Liver (tissue), 9 donors: Measurements from ENCODE around the gene EBF3. TPM values are rescaled to one million over a fixed set of nuclear protein-coding genes. Genes with fewer than 3 reads are reported as not detected.

Source experiments
- DNase-seq: peaks from one replicate; pipeline ENCODE4 v3.0.0-alpha.2; 2017; ENCODE audit warnings: low spot score
- H3K27ac ChIP-seq, 2 donors: one replicate each; pipeline ENCODE4 v1.7.0; 2013; ENCODE audit warnings: inconsistent platforms in 2 of 2, low read length in 2 of 2, control low read depth in 1 of 2, low read depth in 1 of 2, mild to moderate bottlenecking in 1 of 2
- H3K27me3 ChIP-seq, 4 donors: one replicate each; pipeline versions ENCODE4 v1.6.1 to v1.7.0; 2013; ENCODE audit warnings: low read length in 3 of 4, inconsistent platforms in 1 of 4, mild to moderate bottlenecking in 1 of 4, moderate library complexity in 1 of 4; ENCODE audit not compliant: control insufficient read depth in 4 of 4, insufficient read depth in 4 of 4
- H3K36me3 ChIP-seq, 4 donors: one replicate each; pipeline versions ENCODE4 v1.6.1 to v1.7.0; 2013; ENCODE audit warnings: low read length in 3 of 4, mild to moderate bottlenecking in 3 of 4, low read depth in 1 of 4, moderate library complexity in 1 of 4; ENCODE audit not compliant: control insufficient read depth in 4 of 4, insufficient read depth in 3 of 4
- H3K4me1 ChIP-seq, 4 donors: one replicate each; pipeline versions ENCODE4 v1.6.1 to v1.7.0; 2013; ENCODE audit warnings: low read length in 3 of 4, mild to moderate bottlenecking in 3 of 4, moderate library complexity in 1 of 4; ENCODE audit not compliant: control insufficient read depth in 4 of 4, insufficient read depth in 4 of 4
- H3K4me3 ChIP-seq, 3 donors: one replicate each; pipeline versions ENCODE4 v1.6.1 to v1.7.0; 2013; ENCODE audit warnings: low read length in 3 of 3, control low read depth in 1 of 3, low read depth in 1 of 3, mild to moderate bottlenecking in 1 of 3
- H3K9ac ChIP-seq, 2 donors: one replicate each; pipeline ENCODE4 v1.7.0; 2013; ENCODE audit warnings: low read length in 2 of 2, mild to moderate bottlenecking in 2 of 2, moderate library complexity in 2 of 2, control low read depth in 1 of 2, low read depth in 1 of 2
- H3K9me3 ChIP-seq, 4 donors: one replicate each; pipeline versions ENCODE4 v1.6.1 to v1.7.0; 2013; ENCODE audit warnings: low read length in 3 of 4; ENCODE audit not compliant: control insufficient read depth in 4 of 4
- ATF3 ChIP-seq: IDR thresholded peaks from 2 replicates; pipeline ENCODE4 v1.6.1; 2016; ENCODE audit warnings: antibody characterized with exemption
- EGR1 ChIP-seq, 2 donors: IDR thresholded peaks; 2 replicates each; pipeline ENCODE4 v1.6.1; 2016 to 2018; ENCODE audit warnings: antibody characterized with exemption in 2 of 2, low read depth in 2 of 2
- FOXA1 ChIP-seq: IDR thresholded peaks from 2 replicates; pipeline ENCODE4 v1.6.1; 2016; ENCODE audit warnings: antibody characterized with exemption
- FOXA2 ChIP-seq: IDR thresholded peaks from 2 replicates; pipeline ENCODE4 v1.6.1; 2016; ENCODE audit warnings: antibody characterized with exemption
- GABPA ChIP-seq, 2 donors: IDR thresholded peaks in 1 of 2; conservative IDR thresholded peaks in 1 of 2; 2 replicates each; pipeline ENCODE4 v1.6.1; 2016; ENCODE audit warnings: antibody characterized with exemption in 2 of 2, mild to moderate bottlenecking in 1 of 2, moderate library complexity in 1 of 2
- HNF4A ChIP-seq, 2 donors: conservative IDR thresholded peaks; 2 replicates each; pipeline ENCODE4 v1.6.1; 2016; ENCODE audit warnings: antibody characterized with exemption in 2 of 2, mild to moderate bottlenecking in 2 of 2
- HNF4G ChIP-seq: IDR thresholded peaks from 2 replicates; pipeline ENCODE4 v1.6.1; 2016; ENCODE audit warnings: antibody characterized with exemption
- JUND ChIP-seq, 2 donors: IDR thresholded peaks; 2 replicates each; pipeline ENCODE4 v1.6.1; 2016; ENCODE audit warnings: antibody characterized with exemption in 2 of 2
- MAX ChIP-seq: IDR thresholded peaks from 2 replicates; pipeline ENCODE4 v1.6.1; 2016; ENCODE audit warnings: antibody characterized with exemption
- NR2F2 ChIP-seq: IDR thresholded peaks from 2 replicates; pipeline ENCODE4 v1.6.1; 2016; ENCODE audit warnings: antibody characterized with exemption
- RAD21 ChIP-seq, 2 donors: IDR thresholded peaks; 2 replicates each; pipeline ENCODE4 v1.6.1; 2016; ENCODE audit warnings: antibody characterized with exemption in 2 of 2, mild to moderate bottlenecking in 2 of 2
- REST ChIP-seq: IDR thresholded peaks from 2 replicates; pipeline ENCODE4 v1.6.1; 2016; ENCODE audit warnings: antibody characterized with exemption, mild to moderate bottlenecking
- RXRA ChIP-seq, 2 donors: IDR thresholded peaks; 2 replicates each; pipeline ENCODE4 v1.6.1; 2017 to 2018; ENCODE audit warnings: antibody characterized with exemption in 2 of 2, mild to moderate bottlenecking in 1 of 2
- SP1 ChIP-seq: IDR thresholded peaks from 2 replicates; pipeline ENCODE4 v1.6.1; 2018; ENCODE audit warnings: antibody characterized with exemption, mild to moderate bottlenecking
- TAF1 ChIP-seq: conservative IDR thresholded peaks from 2 replicates; pipeline ENCODE4 v1.6.1; 2016; ENCODE audit warnings: antibody characterized with exemption, mild to moderate bottlenecking
- YY1 ChIP-seq: IDR thresholded peaks from 2 replicates; pipeline ENCODE4 v1.6.1; 2016; ENCODE audit warnings: antibody characterized with exemption, mild to moderate bottlenecking
- ZBTB33 ChIP-seq: IDR thresholded peaks from 2 replicates; pipeline ENCODE4 v1.6.1; 2016; ENCODE audit warnings: antibody characterized with exemption
- WGBS: extraction: QIAGEN DNeasy Blood & Tissue Kit; methylation state at CpG from one replicate; pipeline ENCODE4 v1.1.7; 2013; 5-methylcytosine and 5-hydroxymethylcytosine counted together
- polyA plus RNA-seq, 2 donors: library from polyadenylated mRNA; stranded (reverse) in 1 of 2; unstranded in 1 of 2; fragments of 200-250 nt in 1 of 2; fragments of >200 nt in 1 of 2; fragmentation: Nextera tagmentation in 1 of 2; extraction: Ambion mirVana in 1 of 2; gene quantifications; one replicate each; pipeline versions ENCODE4 v1.2.1 to v1.2.3, GENCODE V29; 2013 to 2015
- total RNA-seq, 2 donors: library from RNA; depleted of rRNA; stranded (reverse); fragments of >200 nt; gene quantifications; one replicate each; pipeline ENCODE4 v1.2.3, GENCODE V29; 2014
- donor health status: healthy.
- donor health status: healthy.
- donor health status: healthy.
- donor health status: healthy.
- donor health status: healthy.

The EBF3 gene
- total and polyA plus RNA-seq, 4 donors = 0.02 to 0.08 TPM; not detected in 2

- H3K4me1 ChIP-seq = no peaks in the 10 kb centered on the region
- no peak for DNase-seq
- 73% methylated on average over 3 of the region's 3 CpGs for WGBS
Observed at GRCh38 chr10:129799942-129800341, 164.1 kb downstream of the EBF3 start.

GRCh38 chr10:129796710-129797420, 167.2 kb downstream of the EBF3 start:
- Histone ChIP-seq H3K9ac (no peak overlapping the region), H3K36me3 (no peaks in the 10 kb centered on the region), H3K9me3 (peaks cover 0 to 2% (median 0%) of the 10 kb centered on the region in 4 donors), H3K4me1 (peaks cover 0 to 5% (median 0%) of the 10 kb centered on the region in 4 donors), H3K27me3 (no peaks in the 10 kb centered on the region), H3K27ac (no peak overlapping the region), H3K4me3 (no peak overlapping the region)
- WGBS = 79% methylated on average over 14 of the region's 14 CpGs
- TF ChIP-seq TAF1 = no peak
- TF ChIP-seq EGR1 (IDR thresholded peaks at IDR 0.05; ENCODE audit: low read depth in 2 of 2) = no peak
- TF ChIP-seq RXRA (IDR thresholded peaks at IDR 0.05) = no peak
- no peak for TF ChIP-seq ATF3
- no peak for TF ChIP-seq YY1
- no peak for TF ChIP-seq HNF4G
- no peak for TF ChIP-seq GABPA (IDR thresholded peaks at IDR 0.05 in 1 of 2, conservative IDR thresholded peaks at IDR 0.05 in 1 of 2)
- no peak for TF ChIP-seq MAX
- DNase-seq = no peak

More at GRCh38 chr10:129799942-129800341, 164.1 kb downstream of the EBF3 start:
- H3K27ac ChIP-seq = no peak overlapping the region
- no peak overlapping the region for H3K4me3 ChIP-seq
- H3K9me3 ChIP-seq = peaks cover 0 to 9% (median under 1%) of the 10 kb centered on the region in 4 donors
- H3K27me3 ChIP-seq = no peaks in the 10 kb centered on the region
- no peak for TF ChIP-seq YY1
- TF ChIP-seq SP1 = no peak
- no peak for TF ChIP-seq ATF3
- TF ChIP-seq RAD21 (IDR thresholded peaks at IDR 0.05) = no peak
- H3K9ac ChIP-seq = no peak overlapping the region
- H3K36me3 ChIP-seq = no peaks in the 10 kb centered on the region

- Histone ChIP-seq H3K4me1 (peaks cover 0 to 5% (median 0%) of the 10 kb centered on the region in 4 donors), H3K9me3 (peaks cover 0 to 2% (median 0%) of the 10 kb centered on the region in 4 donors), H3K36me3 (no peaks in the 10 kb centered on the region), H3K9ac (no peak overlapping the region), H3K27me3 (no peaks in the 10 kb centered on the region), H3K4me3 (no peak overlapping the region), H3K27ac (no peak overlapping the region)
- DNase-seq = no peak
- WGBS = 95% methylated on average over 22 of the region's 22 CpGs
- TF ChIP-seq ZBTB33 (no peak), FOXA1 (no peak), JUND (IDR thresholded peaks at IDR 0.05) (no peak), YY1 (no peak), EGR1 (IDR thresholded peaks at IDR 0.05; ENCODE audit: low read depth in 2 of 2) (no peak), HNF4A (conservative IDR thresholded peaks at IDR 0.05) (no peak), GABPA (IDR thresholded peaks at IDR 0.05 in 1 of 2, conservative IDR thresholded peaks at IDR 0.05 in 1 of 2) (no peak), SP1 (no peak), FOXA2 (no peak), HNF4G (no peak), RXRA (IDR thresholded peaks at IDR 0.05) (no peak), REST (no peak), MAX (no peak), TAF1 (no peak), NR2F2 (no peak), RAD21 (IDR thresholded peaks at IDR 0.05) (no peak), ATF3 (no peak)
Observed at GRCh38 chr10:129793996-129794395, 170.1 kb downstream of the EBF3 start.
